K562 (cell line): Measurements from ENCODE around the gene FOXO3. TPM values are rescaled to one million over a fixed set of nuclear protein-coding genes. Genes with fewer than 3 reads are reported as not detected.

Experiments
- ATAC-seq: fragments of 200-7000 bp; cut with Tn5 transposase; 3 replicates; pipeline ENCODE4 v1.9.1; 2020; ENCODE audit warnings: moderate library complexity
- BruUV-seq: library from RNA; stranded (reverse); fragments of 400-500 nt; replicated peaks from 2 replicates; lab custom pipeline; 2021; lab: Mats Ljungman, UMichigan
- CTCF ChIA-PET: fragments of 300-600 bp; formaldehyde crosslinking; extraction: SDS; loops from one replicate; lab custom pipeline; 2021; ENCODE audit warnings: low intra/inter-chr PET ratio; lab: Yijun Ruan, JAX
- POLR2A ChIA-PET: fragments of 300-600, 350-650 bp; sonication (Branson Sonifier 250); formaldehyde crosslinking; extraction: SDS; loops from one replicate; lab custom pipeline; 2021; ENCODE audit warnings: antibody characterized with exemption, inconsistent platforms; lab: Yijun Ruan, JAX
- DNase-seq, 4 experiments: peaks; one replicate each; pipeline versions ENCODE4 v3.0.0 to v3.0.0-alpha.2; 2011 to 2018; ENCODE audit warnings: low spot score in 3 of 4, mixed read lengths in 3 of 4; ENCODE audit errors: extremely low read depth in 1 of 4
- FAIRE-seq: peaks from 2 replicates; lab custom pipeline; 2011; peaks lifted over from hg19 to GRCh38; lab: Jason Lieb, UNC
- H2AFZ ChIP-seq: 2 replicates; pipeline ENCODE4 v1.6.0; 2011; ENCODE audit warnings: low read depth, low read length, control low read depth, inconsistent platforms
- H3K27ac ChIP-seq: fragments of 200-600 bp; 3 replicates; pipeline ENCODE4 v1.8.0; 2011; ENCODE audit warnings: low read depth, mild to moderate bottlenecking, control low read depth, inconsistent platforms, low read length, moderate library complexity, mixed read lengths; ENCODE audit errors: extremely low read depth
- H3K27me3 ChIP-seq, 2 experiments: fragments of 300-600 bp in 1 of 2; 2 replicates in 1 of 2; 3 replicates in 1 of 2; pipeline versions ENCODE4 v1.6.0 to v1.8.0; 2011; ENCODE audit warnings: inconsistent platforms in 2 of 2, low read length in 2 of 2, mild to moderate bottlenecking in 1 of 2, mixed read lengths in 1 of 2, moderate library complexity in 1 of 2; ENCODE audit not compliant: control insufficient read depth in 2 of 2, insufficient read depth in 2 of 2
- H3K36me3 ChIP-seq: fragments of 300-600 bp; 3 replicates; pipeline ENCODE4 v1.8.0; 2011; ENCODE audit warnings: mild to moderate bottlenecking, low read length, inconsistent platforms; ENCODE audit not compliant: control insufficient read depth, insufficient read depth
- H3K4me1 ChIP-seq, 2 experiments: fragments of 200-600 bp in 1 of 2; replicated peaks in 1 of 2; 2 replicates in 1 of 2; 3 replicates in 1 of 2; pipeline versions ENCODE4 v1.5.1 to v1.8.0; 2011; ENCODE audit warnings: inconsistent platforms in 2 of 2, low read length in 2 of 2, mild to moderate bottlenecking in 1 of 2, mixed read lengths in 1 of 2, moderate library complexity in 1 of 2; ENCODE audit not compliant: control insufficient read depth in 2 of 2, insufficient read depth in 2 of 2
- H3K4me2 ChIP-seq: 2 replicates; pipeline ENCODE4 v1.6.1; 2011; ENCODE audit warnings: low read length, control low read depth, inconsistent platforms, mixed read lengths; ENCODE audit not compliant: insufficient read depth
- H3K4me3 ChIP-seq: fragments of 200-600 bp; sonication (generic), shearing (Covaris generic); 2 replicates; pipeline ENCODE4 v1.5.1; 2016; ENCODE audit warnings: control low read depth, inconsistent platforms
- H3K79me2 ChIP-seq: fragments of 200-600 bp; 3 replicates; pipeline ENCODE4 v1.8.0; 2011; ENCODE audit warnings: low read length, inconsistent platforms; ENCODE audit not compliant: control insufficient read depth, insufficient read depth
- H3K9ac ChIP-seq, 2 experiments: 2 replicates each; pipeline versions ENCODE4 v1.6.0 to v1.6.1; 2011; ENCODE audit warnings: low read depth in 2 of 2, low read length in 2 of 2, control low read depth in 1 of 2, inconsistent platforms in 1 of 2, mild to moderate bottlenecking in 1 of 2, mixed read lengths in 1 of 2; ENCODE audit not compliant: insufficient read depth in 1 of 2
- H3K9me1 ChIP-seq: one replicate; pipeline ENCODE4 v1.6.0; 2011; ENCODE audit warnings: inconsistent platforms, mild to moderate bottlenecking, low read length, moderate library complexity; ENCODE audit not compliant: control insufficient read depth, insufficient read depth
- H3K9me3 ChIP-seq: replicated peaks from 2 replicates; pipeline ENCODE4 v1.5.1; 2011; ENCODE audit warnings: low read depth, low read length, inconsistent platforms; ENCODE audit not compliant: control insufficient read depth, insufficient read depth
- H4K20me1 ChIP-seq: replicated peaks from 2 replicates; pipeline ENCODE4 v1.6.1; 2011; ENCODE audit warnings: low read length, inconsistent platforms, mixed read lengths; ENCODE audit not compliant: control insufficient read depth, insufficient read depth
- ARID1B ChIP-seq: fragments of 450-650 bp; IDR thresholded peaks from 2 replicates; pipeline ENCODE4 v1.6.1; 2016; ENCODE audit warnings: antibody characterized with exemption, mild to moderate bottlenecking, inconsistent platforms
- ETV6 ChIP-seq, 3 experiments: fragments of 150-350 bp in 1 of 3; sonication (generic) in 1 of 3; formaldehyde crosslinking in 1 of 3; IDR thresholded peaks; 2 replicates each; pipeline versions ENCODE4 v1.6.1 to v1.8.0; 2014 to 2022; ENCODE audit warnings: borderline replicate concordance in 2 of 3, low read depth in 2 of 3, antibody characterized with exemption in 1 of 3, low read length in 1 of 3, mild to moderate bottlenecking in 1 of 3, missing genetic modification reagents in 1 of 3
- KAT2B ChIP-seq: IDR thresholded peaks from one replicate; pipeline ENCODE4 v1.6.1; 2012; ENCODE audit warnings: low read depth, mild to moderate bottlenecking, control low read depth, inconsistent platforms, low read length, moderate library complexity
- MTF1 ChIP-seq: fragments of 250-450 bp; sonication (Bioruptor Pico); IDR thresholded peaks from 2 replicates; pipeline ENCODE4 v1.9.0; 2021; ENCODE audit warnings: moderate library complexity, mild to moderate bottlenecking, inconsistent platforms, borderline replicate concordance
- NFRKB ChIP-seq: fragments of 450-650 bp; IDR thresholded peaks from 2 replicates; pipeline ENCODE4 v1.6.1; 2016; ENCODE audit warnings: low read depth
- RREB1 ChIP-seq: fragments of 250-450 bp; sonication (Bioruptor Pico); IDR thresholded peaks from 2 replicates; pipeline ENCODE4 v1.4.0; 2020
- TAF1 ChIP-seq: IDR thresholded peaks from 2 replicates; pipeline ENCODE4 v1.6.1; 2011; ENCODE audit warnings: mild to moderate bottlenecking, low read length, moderate library complexity; ENCODE audit not compliant: insufficient read depth, control insufficient read depth, severe bottlenecking; ENCODE audit errors: extremely low read depth
- TGIF2 ChIP-seq: sonication (generic); formaldehyde crosslinking; IDR thresholded peaks from 2 replicates; pipeline ENCODE4 v1.8.1; 2022; ENCODE audit warnings: mild to moderate bottlenecking, missing genetic modification reagents, moderate library complexity
- ZNF263 ChIP-seq: sonication (generic); formaldehyde crosslinking; IDR thresholded peaks from 2 replicates; pipeline ENCODE4 v1.8.0; 2022; ENCODE audit warnings: mild to moderate bottlenecking, missing genetic modification reagents, borderline replicate concordance
- ZNF655 ChIP-seq: fragments of 250-450 bp; sonication (Bioruptor Pico); IDR thresholded peaks from 2 replicates; pipeline ENCODE4 v1.5.0; 2021
- WGBS: fragments of 100-300 bp; shearing (Covaris generic); methylation state at CpG from one replicate; pipeline ENCODE4 v1.1.6; 2016; ENCODE audit warnings: low coverage, mixed read lengths; ENCODE audit not compliant: insufficient coverage; ENCODE audit errors: missing lambda C conversion rate; 5-methylcytosine and 5-hydroxymethylcytosine counted together
- in situ Hi-C: fragments of 300-500 bp; cut with MboI; formaldehyde crosslinking; loops from 4 replicates; pipeline ENCODE4 v1.15.0; 2018; ENCODE audit warnings: inconsistent platforms, mixed read lengths
- intact Hi-C: fragments of 100-400 bp; cut with micrococcal nuclease; formaldehyde crosslinking; loops from 2 replicates; pipeline ENCODE4 v1.14.2; 2022
- polyA plus RNA-seq, 8 experiments: library from polyadenylated mRNA; depleted of rRNA in 4 of 8; stranded (reverse) in 5 of 8; unstranded in 3 of 8; fragments of >200 nt; fragmentation: Nextera tagmentation in 2 of 8; fragmentation: Illumina TruSeq in 1 of 8; extraction: Ambion mirVana in 2 of 8; extraction: Trizol in 1 of 8; gene quantifications; 2 replicates each; pipeline versions ENCODE4 v1.2.1 to v1.2.3, GENCODE V29; 2011 to 2014; ENCODE audit warnings: inconsistent platforms in 1 of 8, missing spikeins in 1 of 8
- total RNA-seq, 7 experiments: library from RNA; depleted of rRNA in 6 of 7; stranded (reverse); fragments of >200 nt in 6 of 7; fragmentation: Illumina TruSeq in 2 of 7; extraction: Trizol in 2 of 7; gene quantifications; 2 replicates each; pipeline versions ENCODE4 v1.2.1 to v1.2.3, GENCODE V29; 2011 to 2021; ENCODE audit warnings: low replicate concordance in 1 of 7
- TF ChIP-seq, protein P1 (sequence below): IDR thresholded peaks from 3 replicates; pipeline ENCODE4 v1.6.1; 2011; ENCODE audit warnings: borderline replicate concordance, mild to moderate bottlenecking; ENCODE audit not compliant: insufficient read length, insufficient read depth

FOXO3 gene
- total and polyA plus RNA-seq, 9 of the 15 experiments (the other 6 are each of a cell fraction or from before 2014, with no cell fraction given), result 3.0 to 14.6 (median 6.0) TPM

DNA sequence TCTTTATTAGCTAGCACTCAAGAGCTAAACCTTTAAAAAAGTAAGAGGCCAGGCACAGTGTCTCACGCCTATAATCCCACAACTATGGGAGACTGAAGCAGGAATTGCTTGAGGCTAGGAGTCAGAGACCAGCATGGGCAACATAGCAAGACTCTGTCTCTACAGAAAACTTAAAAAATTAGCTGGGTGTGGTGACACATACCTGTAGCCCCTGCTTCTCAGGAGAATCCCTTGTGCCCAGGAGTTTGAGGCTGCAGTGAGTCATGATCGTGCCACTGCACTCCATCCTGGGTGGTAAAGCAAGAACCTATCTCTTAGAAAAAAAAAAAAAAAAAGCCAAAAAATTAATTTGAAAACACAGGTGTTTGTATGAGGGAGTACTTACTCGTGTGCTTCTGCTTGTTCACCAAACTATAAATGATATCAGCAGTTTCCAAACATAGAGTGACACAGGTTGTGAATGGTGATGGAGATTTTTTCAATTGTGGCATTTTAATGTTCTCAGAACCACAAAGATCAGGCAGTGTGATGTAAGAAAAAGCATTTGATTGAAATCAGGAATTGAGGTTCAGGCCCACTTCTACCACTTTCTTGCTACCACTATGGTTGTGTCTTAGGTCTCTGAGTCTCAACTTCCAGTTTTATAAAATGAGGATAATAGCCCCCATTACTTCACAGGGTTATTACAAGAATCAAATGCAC lies 104.9 kb downstream of the FOXO3 start:
- TSS peak; percentile 23 for BruUV-seq
- DNase-seq (no peak), FAIRE-seq (no peak)

More for the DNA sequence above, 104.9 kb downstream of the FOXO3 start:
- no peaks in the 10 kb centered on the region for H3K27me3 ChIP-seq
- CTCF ChIA-PET, result no interaction called here
- no peak overlapping the region for H3K27ac ChIP-seq
- in situ Hi-C loops (no loop called here), intact Hi-C loops (no loop called here)
- POLR2A ChIA-PET, result interaction anchor here (0.7 to 1.0 kb wide), 2 partner anchors 12 to 17 kb away, joined by 3 read pairs; no protein-coding TSS in a partner anchor
- 64% methylated on average over 3 of the region's 3 CpGs for WGBS
- no peaks in the 10 kb centered on the region for H3K79me2 ChIP-seq
- no peak overlapping the region for H3K4me2 ChIP-seq
- ATAC-seq, result no peak
- no peaks in the 10 kb centered on the region for H3K9me3 ChIP-seq
- 0 out of 2 replicates have a peak, but pooled peaks cover 4% of the 10 kb centered on the region for H4K20me1 ChIP-seq
- no peak overlapping the region for H2AFZ ChIP-seq
- no peaks in the 10 kb centered on the region for H3K9me1 ChIP-seq
- H3K9ac ChIP-seq, result no peak overlapping the region
- 0 out of 3 replicates have a peak, but pooled peaks cover 3% of the 10 kb centered on the region for H3K36me3 ChIP-seq
- H3K4me3 ChIP-seq, result no peak overlapping the region
- peaks cover 0 to 5% of the 10 kb centered on the region in 2 experiments; a peak in 2 of 5 replicates for H3K4me1 ChIP-seq
- no peak for TF ChIP-seq ZNF655 (CRISPR knock-in tag)
- no peak for TF ChIP-seq TGIF2 (CRISPR knock-in tag)
- no peak for TF ChIP-seq KAT2B
- no peak for TF ChIP-seq RREB1
- no peak for TF ChIP-seq ETV6 (IDR thresholded peaks at IDR 0.05; ENCODE audit: borderline replicate concordance in 1 of 2, low read depth in 2 of 2, low read length in 1 of 2)
- TF ChIP-seq ETV6 (CRISPR knock-in tag; IDR thresholded peaks at IDR 0.05; ENCODE audit: borderline replicate concordance), result no peak
- TF ChIP-seq, protein P1, sequence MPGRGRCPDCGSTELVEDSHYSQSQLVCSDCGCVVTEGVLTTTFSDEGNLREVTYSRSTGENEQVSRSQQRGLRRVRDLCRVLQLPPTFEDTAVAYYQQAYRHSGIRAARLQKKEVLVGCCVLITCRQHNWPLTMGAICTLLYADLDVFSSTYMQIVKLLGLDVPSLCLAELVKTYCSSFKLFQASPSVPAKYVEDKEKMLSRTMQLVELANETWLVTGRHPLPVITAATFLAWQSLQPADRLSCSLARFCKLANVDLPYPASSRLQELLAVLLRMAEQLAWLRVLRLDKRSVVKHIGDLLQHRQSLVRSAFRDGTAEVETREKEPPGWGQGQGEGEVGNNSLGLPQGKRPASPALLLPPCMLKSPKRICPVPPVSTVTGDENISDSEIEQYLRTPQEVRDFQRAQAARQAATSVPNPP, result no peak
- TF ChIP-seq TAF1, result no peak
- no peak for TF ChIP-seq NFRKB
- TF ChIP-seq ARID1B, result no peak
- TF ChIP-seq MTF1, result no peak
- no peak for TF ChIP-seq ZNF263 (CRISPR knock-in tag)
